Adrenal gland (tissue), 12 donors: Measurements from ENCODE around the gene TSPAN18. TPM values are rescaled to one million over a fixed set of nuclear protein-coding genes. Genes with fewer than 3 reads are reported as not detected.

Experiments
- DNase-seq, 7 donors: peaks; one replicate each; pipeline ENCODE4 v3.0.0-alpha.2; 2019 to 2020
- H3K27ac ChIP-seq, 5 donors: fragments of 200-600 bp; sonication (generic) in 4 of 5; 1 replicate in 3 of 5; 2 replicates in 2 of 5; pipeline versions ENCODE4 v1.5.1 to v1.8.0; 2016 to 2020; ENCODE audit warnings: mild to moderate bottlenecking in 1 of 5
- H3K27me3 ChIP-seq: fragments of 200-600 bp; 2 replicates; pipeline ENCODE4 v1.8.0; 2021
- H3K36me3 ChIP-seq, 2 donors: fragments of 200-600 bp; replicated peaks in 1 of 2; 1 replicate in 1 of 2; 2 replicates in 1 of 2; pipeline versions ENCODE4 v1.5.1 to v1.8.0; 2018 to 2022
- H3K4me1 ChIP-seq, 2 donors: fragments of 200-600 bp; replicated peaks in 1 of 2; 1 replicate in 1 of 2; 2 replicates in 1 of 2; pipeline versions ENCODE4 v1.5.1 to v1.8.0; 2018 to 2021
- H3K4me3 ChIP-seq, 4 donors: fragments of 200-600 bp; sonication (generic) in 3 of 4; one replicate each; pipeline ENCODE4 v1.5.1; 2016 to 2018
- H3K9me3 ChIP-seq, 3 donors: fragments of 200-600 bp; sonication (generic) in 1 of 3; replicated peaks in 1 of 3; 1 replicate in 2 of 3; 2 replicates in 1 of 3; pipeline versions ENCODE4 v1.5.1 to v1.8.0; 2016 to 2021
- CTCF ChIP-seq, 6 experiments: fragments of 450-650 bp in 4 of 6; fragments of 200-600 bp in 2 of 6; sonication (generic) in 1 of 6; IDR thresholded peaks; 1 replicate in 5 of 6; 2 replicates in 1 of 6; pipeline versions ENCODE4 v1.5.1 to v1.8.0; 2016 to 2021; ENCODE audit warnings: antibody characterized with exemption in 6 of 6, mild to moderate bottlenecking in 2 of 6, moderate library complexity in 1 of 6
- POLR2A ChIP-seq, 2 donors: fragments of 450-650 bp; IDR thresholded peaks; one replicate each; pipeline ENCODE4 v1.6.1; 2017; ENCODE audit warnings: antibody characterized with exemption in 2 of 2, mild to moderate bottlenecking in 2 of 2, moderate library complexity in 1 of 2
- WGBS, 4 donors: extraction: QIAGEN DNeasy Blood & Tissue Kit in 2 of 4; methylation state at CpG; one replicate each; pipeline versions ENCODE4 v1.1.5 to v1.1.7; 2013 to 2017; 5-methylcytosine and 5-hydroxymethylcytosine counted together
- intact Hi-C, 2 donors: fragments of 100-400 bp; cut with DNase I; formaldehyde crosslinking; loops; one replicate each; pipeline versions ENCODE4 v1.14.1 to v1.15.0; 2022 to 2023
- polyA plus RNA-seq, 3 donors: library from polyadenylated mRNA; stranded (reverse); fragments of 200-250 nt in 2 of 3; fragments of 350-450 nt in 1 of 3; fragmentation: Illumina TruSeq in 1 of 3; extraction: RNeasy Lipid Tissue Mini Kit (QIAGEN cat#74804) in 1 of 3; gene quantifications; one replicate each; pipeline ENCODE4 v1.2.3, GENCODE V29; 2013 to 2014
- total RNA-seq, 9 donors: library from RNA; depleted of rRNA in 4 of 9; stranded (reverse); fragments of >200 nt in 4 of 9; fragments of 120-200 nt in 1 of 9; fragmentation: NEBNext Ultra II Directional in 1 of 9; extraction: Animal tissue kit (Norgen Biotek cat#: 25700) in 1 of 9; gene quantifications; one replicate each; pipeline versions ENCODE4 v1.1.0 to v1.2.4, GENCODE V29; 2013 to 2023
- donor health status: healthy with polysubstance abuse.
- donor health status: Bipolar disorder and iron deficiency.
- donor health status: DM: yes; HTN: yes; CAD: no.
- donor health status: DM: no; HTN: no; CAD: no.
- donor health status: DM: no; HTN: no; CAD: no.
- donor health status: DM: yes; HTN: yes; CAD: no.

The TSPAN18 gene
- total and polyA plus RNA-seq, 12 donors, result 24.5 to 168 (median 58.4) TPM

GRCh38 chr11:44848203-44848962 is 121.6 kb downstream of the TSPAN18 start:
- no peak for DNase-seq
- H3K36me3 ChIP-seq, result no peaks in the 10 kb centered on the region
- H3K9me3 ChIP-seq, result no peaks in the 10 kb centered on the region
- no peaks in the 10 kb centered on the region for H3K27me3 ChIP-seq
- intact Hi-C loops, result no loop called here
- 92 to 93% (median 92%) methylated on average over 10 to 11 of the region's 11 CpGs for WGBS, 4 donors
- no peak for TF ChIP-seq CTCF (IDR thresholded peaks at IDR 0.05)
- TF ChIP-seq POLR2A (IDR thresholded peaks at IDR 0.05), result no peak
- H3K4me3 ChIP-seq, result no peak overlapping the region
- H3K4me1 ChIP-seq, result peaks cover 4 to 13% of the 10 kb centered on the region in 2 donors
- no peak overlapping the region for H3K27ac ChIP-seq

- H3K4me3 ChIP-seq, result no peak overlapping the region
- DNase-seq, result no peak
- intact Hi-C loops, result no loop called here
- WGBS, 4 donors, result 88 to 100% (median 93%) methylated on average over 4 of the region's 4 CpGs
- H3K9me3 ChIP-seq, result no peaks in the 10 kb centered on the region
- H3K36me3 ChIP-seq, result no peaks in the 10 kb centered on the region
- TF ChIP-seq POLR2A (IDR thresholded peaks at IDR 0.05), result no peak
- no peak for TF ChIP-seq CTCF (IDR thresholded peaks at IDR 0.05)
- no peak overlapping the region for H3K27ac ChIP-seq
- no peaks in the 10 kb centered on the region for H3K27me3 ChIP-seq
- H3K4me1 ChIP-seq, result peaks cover 4 to 13% of the 10 kb centered on the region in 2 donors
Observed at GRCh38 chr11:44848963-44849350, 122.2 kb downstream of the TSPAN18 start.

- Histone ChIP-seq H3K4me3 (no peak overlapping the region), H3K27me3 (no peaks in the 10 kb centered on the region), H3K27ac (no peak overlapping the region), H3K9me3 (no peaks in the 10 kb centered on the region), H3K36me3 (no peaks in the 10 kb centered on the region), H3K4me1 (peaks cover 4 to 13% of the 10 kb centered on the region in 2 donors)
- DNase-seq, result no peak
- intact Hi-C loops, result no loop called here
- TF ChIP-seq CTCF (IDR thresholded peaks at IDR 0.05) (no peak), POLR2A (IDR thresholded peaks at IDR 0.05) (no peak)
- 77 to 94% (median 85%) methylated on average over 2 to 4 of the region's 4 CpGs for WGBS, 4 donors
Observed at GRCh38 chr11:44849424-44849823, 122.7 kb downstream of the TSPAN18 start.

GRCh38 chr11:44849922-44850321 is 123.2 kb downstream of the TSPAN18 start:
- no peak for DNase-seq
- H3K27ac ChIP-seq, result no peak overlapping the region
- H3K36me3 ChIP-seq, result no peaks in the 10 kb centered on the region
- H3K27me3 ChIP-seq, result no peaks in the 10 kb centered on the region
- 57 to 77% (median 67%) methylated on average over 5 to 8 of the region's 8 CpGs for WGBS, 4 donors
- TF ChIP-seq CTCF (IDR thresholded peaks at IDR 0.05) (no peak), POLR2A (IDR thresholded peaks at IDR 0.05) (no peak)
- no peaks in the 10 kb centered on the region for H3K9me3 ChIP-seq
- intact Hi-C loops, result no loop called here
- H3K4me3 ChIP-seq, result no peak overlapping the region
- peaks cover 4 to 17% of the 10 kb centered on the region in 2 donors for H3K4me1 ChIP-seq
